H1 (cell line): ENCODE results near the gene CDH11. TPM values are rescaled to one million over a fixed set of nuclear protein-coding genes. Genes with fewer than 3 reads are reported as not detected.

Experiments
- BCL11A ChIP-seq, 2 experiments: IDR thresholded peaks; one replicate each; pipeline ENCODE4 v1.6.1; 2011; ENCODE audit warnings: low read depth in 2 of 2, low read length in 2 of 2, mild to moderate bottlenecking in 2 of 2
- EZH2 ChIP-seq: fragments of 200-600 bp; sonication (generic); IDR thresholded peaks from 2 replicates; pipeline ENCODE4 v1.7.1; 2012; ENCODE audit warnings: low read depth, mild to moderate bottlenecking, moderate library complexity, low read length, inconsistent platforms; ENCODE audit not compliant: severe bottlenecking
- GABPA ChIP-seq: IDR thresholded peaks from 2 replicates; pipeline ENCODE4 v1.6.1; 2011; ENCODE audit warnings: mild to moderate bottlenecking, low read length, moderate library complexity, borderline replicate concordance; ENCODE audit not compliant: insufficient read depth
- polyA plus RNA-seq, 7 experiments: library from polyadenylated mRNA; depleted of rRNA in 3 of 7; stranded (reverse) in 5 of 7; unstranded in 2 of 7; fragments of >200 nt in 5 of 7; fragments of 200-250 nt in 2 of 7; gene quantifications; 1 replicate in 5 of 7; 2 replicates in 1 of 7; 4 replicates in 1 of 7; pipeline versions ENCODE4 v1.2.1 to v1.2.3, GENCODE V29; 2011 to 2013; ENCODE audit warnings: missing spikeins in 2 of 7, mixed read lengths in 2 of 7
- total RNA-seq: library from RNA; stranded (reverse); fragmentation: NEBNext Ultra II Directional; extraction: Animal tissue kit (Norgen Biotek cat#: 25700); gene quantifications from 2 replicates; pipeline ENCODE4 v1.2.1, GENCODE V29; 2021
- TF ChIP-seq, protein P1 (sequence below): fragments of 300-600 bp; sonication (generic); IDR thresholded peaks from 2 replicates; pipeline ENCODE4 v1.7.1; 2012; ENCODE audit warnings: low read length, moderate library complexity, mild to moderate bottlenecking, inconsistent platforms; ENCODE audit not compliant: insufficient replicate concordance

CDH11 gene
- total and polyA plus RNA-seq, 2 of the 8 experiments (the other 6 are each of a cell fraction or from before 2014, with no cell fraction given), result 3.3 to 8.4 TPM

DNA sequence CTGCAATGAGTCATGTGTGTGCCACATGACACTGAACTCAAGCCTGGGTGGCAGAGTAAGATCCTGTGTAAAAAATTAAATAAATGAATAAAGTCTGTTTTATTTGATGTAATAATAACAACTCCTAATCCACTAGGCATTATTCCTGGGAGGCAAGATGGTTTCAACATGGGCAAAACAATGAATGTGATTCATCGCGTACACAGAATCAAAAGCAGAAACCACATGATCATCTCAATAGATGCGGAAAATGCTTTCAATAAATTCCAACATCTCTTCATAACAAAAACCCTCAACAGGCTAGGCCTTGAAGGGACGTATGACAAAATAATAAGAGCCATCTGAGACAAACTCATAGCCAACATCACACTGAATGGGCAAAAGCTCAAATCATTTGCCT is 195.4 kb downstream of the CDH11 start (continued):
- TF ChIP-seq, protein P1, sequence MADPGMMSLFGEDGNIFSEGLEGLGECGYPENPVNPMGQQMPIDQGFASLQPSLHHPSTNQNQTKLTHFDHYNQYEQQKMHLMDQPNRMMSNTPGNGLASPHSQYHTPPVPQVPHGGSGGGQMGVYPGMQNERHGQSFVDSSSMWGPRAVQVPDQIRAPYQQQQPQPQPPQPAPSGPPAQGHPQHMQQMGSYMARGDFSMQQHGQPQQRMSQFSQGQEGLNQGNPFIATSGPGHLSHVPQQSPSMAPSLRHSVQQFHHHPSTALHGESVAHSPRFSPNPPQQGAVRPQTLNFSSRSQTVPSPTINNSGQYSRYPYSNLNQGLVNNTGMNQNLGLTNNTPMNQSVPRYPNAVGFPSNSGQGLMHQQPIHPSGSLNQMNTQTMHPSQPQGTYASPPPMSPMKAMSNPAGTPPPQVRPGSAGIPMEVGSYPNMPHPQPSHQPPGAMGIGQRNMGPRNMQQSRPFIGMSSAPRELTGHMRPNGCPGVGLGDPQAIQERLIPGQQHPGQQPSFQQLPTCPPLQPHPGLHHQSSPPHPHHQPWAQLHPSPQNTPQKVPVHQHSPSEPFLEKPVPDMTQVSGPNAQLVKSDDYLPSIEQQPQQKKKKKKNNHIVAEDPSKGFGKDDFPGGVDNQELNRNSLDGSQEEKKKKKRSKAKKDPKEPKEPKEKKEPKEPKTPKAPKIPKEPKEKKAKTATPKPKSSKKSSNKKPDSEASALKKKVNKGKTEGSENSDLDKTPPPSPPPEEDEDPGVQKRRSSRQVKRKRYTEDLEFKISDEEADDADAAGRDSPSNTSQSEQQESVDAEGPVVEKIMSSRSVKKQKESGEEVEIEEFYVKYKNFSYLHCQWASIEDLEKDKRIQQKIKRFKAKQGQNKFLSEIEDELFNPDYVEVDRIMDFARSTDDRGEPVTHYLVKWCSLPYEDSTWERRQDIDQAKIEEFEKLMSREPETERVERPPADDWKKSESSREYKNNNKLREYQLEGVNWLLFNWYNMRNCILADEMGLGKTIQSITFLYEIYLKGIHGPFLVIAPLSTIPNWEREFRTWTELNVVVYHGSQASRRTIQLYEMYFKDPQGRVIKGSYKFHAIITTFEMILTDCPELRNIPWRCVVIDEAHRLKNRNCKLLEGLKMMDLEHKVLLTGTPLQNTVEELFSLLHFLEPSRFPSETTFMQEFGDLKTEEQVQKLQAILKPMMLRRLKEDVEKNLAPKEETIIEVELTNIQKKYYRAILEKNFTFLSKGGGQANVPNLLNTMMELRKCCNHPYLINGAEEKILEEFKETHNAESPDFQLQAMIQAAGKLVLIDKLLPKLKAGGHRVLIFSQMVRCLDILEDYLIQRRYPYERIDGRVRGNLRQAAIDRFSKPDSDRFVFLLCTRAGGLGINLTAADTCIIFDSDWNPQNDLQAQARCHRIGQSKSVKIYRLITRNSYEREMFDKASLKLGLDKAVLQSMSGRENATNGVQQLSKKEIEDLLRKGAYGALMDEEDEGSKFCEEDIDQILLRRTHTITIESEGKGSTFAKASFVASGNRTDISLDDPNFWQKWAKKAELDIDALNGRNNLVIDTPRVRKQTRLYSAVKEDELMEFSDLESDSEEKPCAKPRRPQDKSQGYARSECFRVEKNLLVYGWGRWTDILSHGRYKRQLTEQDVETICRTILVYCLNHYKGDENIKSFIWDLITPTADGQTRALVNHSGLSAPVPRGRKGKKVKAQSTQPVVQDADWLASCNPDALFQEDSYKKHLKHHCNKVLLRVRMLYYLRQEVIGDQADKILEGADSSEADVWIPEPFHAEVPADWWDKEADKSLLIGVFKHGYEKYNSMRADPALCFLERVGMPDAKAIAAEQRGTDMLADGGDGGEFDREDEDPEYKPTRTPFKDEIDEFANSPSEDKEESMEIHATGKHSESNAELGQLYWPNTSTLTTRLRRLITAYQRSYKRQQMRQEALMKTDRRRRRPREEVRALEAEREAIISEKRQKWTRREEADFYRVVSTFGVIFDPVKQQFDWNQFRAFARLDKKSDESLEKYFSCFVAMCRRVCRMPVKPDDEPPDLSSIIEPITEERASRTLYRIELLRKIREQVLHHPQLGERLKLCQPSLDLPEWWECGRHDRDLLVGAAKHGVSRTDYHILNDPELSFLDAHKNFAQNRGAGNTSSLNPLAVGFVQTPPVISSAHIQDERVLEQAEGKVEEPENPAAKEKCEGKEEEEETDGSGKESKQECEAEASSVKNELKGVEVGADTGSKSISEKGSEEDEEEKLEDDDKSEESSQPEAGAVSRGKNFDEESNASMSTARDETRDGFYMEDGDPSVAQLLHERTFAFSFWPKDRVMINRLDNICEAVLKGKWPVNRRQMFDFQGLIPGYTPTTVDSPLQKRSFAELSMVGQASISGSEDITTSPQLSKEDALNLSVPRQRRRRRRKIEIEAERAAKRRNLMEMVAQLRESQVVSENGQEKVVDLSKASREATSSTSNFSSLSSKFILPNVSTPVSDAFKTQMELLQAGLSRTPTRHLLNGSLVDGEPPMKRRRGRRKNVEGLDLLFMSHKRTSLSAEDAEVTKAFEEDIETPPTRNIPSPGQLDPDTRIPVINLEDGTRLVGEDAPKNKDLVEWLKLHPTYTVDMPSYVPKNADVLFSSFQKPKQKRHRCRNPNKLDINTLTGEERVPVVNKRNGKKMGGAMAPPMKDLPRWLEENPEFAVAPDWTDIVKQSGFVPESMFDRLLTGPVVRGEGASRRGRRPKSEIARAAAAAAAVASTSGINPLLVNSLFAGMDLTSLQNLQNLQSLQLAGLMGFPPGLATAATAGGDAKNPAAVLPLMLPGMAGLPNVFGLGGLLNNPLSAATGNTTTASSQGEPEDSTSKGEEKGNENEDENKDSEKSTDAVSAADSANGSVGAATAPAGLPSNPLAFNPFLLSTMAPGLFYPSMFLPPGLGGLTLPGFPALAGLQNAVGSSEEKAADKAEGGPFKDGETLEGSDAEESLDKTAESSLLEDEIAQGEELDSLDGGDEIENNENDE, result no peak
- TF ChIP-seq EZH2, result no peak
- TF ChIP-seq BCL11A (IDR thresholded peaks at IDR 0.05; ENCODE audit: low read depth in 2 of 2, low read length in 2 of 2), result no peak
- no peak for TF ChIP-seq GABPA
